Tibial nerve (tissue), 3 donors: ENCODE measurements around the gene GNG7.

Source experiments
- CTCF ChIP-seq, 5 experiments: fragments of 200-600 bp in 3 of 5; fragments of 450-650 bp in 2 of 5; sonication (generic) in 3 of 5; IDR thresholded peaks; one replicate each; pipeline ENCODE4 v1.5.1; 2016 to 2019; ENCODE audit warnings: antibody characterized with exemption in 5 of 5, mild to moderate bottlenecking in 3 of 5, moderate library complexity in 2 of 5
- POLR2A ChIP-seq, 2 donors: fragments of 450-650 bp; IDR thresholded peaks; one replicate each; pipeline ENCODE4 v1.6.1; 2017; ENCODE audit warnings: antibody characterized with exemption in 2 of 2, mild to moderate bottlenecking in 2 of 2, moderate library complexity in 2 of 2

GRCh38 chr19:2523630-2524311, 178.7 kb downstream of the GNG7 start:
- TF ChIP-seq CTCF (IDR thresholded peaks at IDR 0.05), result peak in 1 of 5 experiments; percentile 26
- TF ChIP-seq POLR2A (IDR thresholded peaks at IDR 0.05), result no peak
